H9 (cell line): ENCODE data around the gene CD300H. TPM values are rescaled to one million over a fixed set of nuclear protein-coding genes. Genes with fewer than 3 reads are reported as not detected.

ENCODE experiments used
- DNase-seq: peaks from one replicate; pipeline ENCODE4 v3.0.0-alpha.2; 2017
- H2AFZ ChIP-seq: one replicate; pipeline ENCODE4 v1.6.1; 2013; ENCODE audit warnings: mild to moderate bottlenecking, low read length, control low read depth, moderate library complexity
- H2AK5ac ChIP-seq: 2 replicates; pipeline ENCODE4 v1.6.1; 2013; ENCODE audit warnings: low read length, control low read depth, mixed read lengths; ENCODE audit not compliant: insufficient read length
- H2BK120ac ChIP-seq: one replicate; pipeline ENCODE4 v1.6.1; 2013; ENCODE audit warnings: low read depth, mild to moderate bottlenecking, low read length, control low read depth, inconsistent platforms; ENCODE audit not compliant: poor library complexity, severe bottlenecking
- H2BK12ac ChIP-seq: 2 replicates; pipeline ENCODE4 v1.6.1; 2013; ENCODE audit warnings: low read length, control low read depth, mixed read lengths, low read depth; ENCODE audit not compliant: insufficient read length
- H2BK15ac ChIP-seq: 2 replicates; pipeline ENCODE4 v1.6.1; 2013; ENCODE audit warnings: low read depth, low read length, control low read depth
- H2BK20ac ChIP-seq: one replicate; pipeline ENCODE4 v1.6.1; 2013; ENCODE audit warnings: low read depth, mild to moderate bottlenecking, low read length, control low read depth, inconsistent platforms; ENCODE audit not compliant: poor library complexity, severe bottlenecking
- H2BK5ac ChIP-seq: 2 replicates; pipeline ENCODE4 v1.6.1; 2013; ENCODE audit warnings: low read length, control low read depth, mixed read lengths; ENCODE audit not compliant: insufficient read length
- H3K14ac ChIP-seq: 2 replicates; pipeline ENCODE4 v1.6.1; 2013; ENCODE audit warnings: low read length, control low read depth; ENCODE audit not compliant: insufficient read depth
- H3K18ac ChIP-seq: 2 replicates; pipeline ENCODE4 v1.6.1; 2013; ENCODE audit warnings: low read depth, mild to moderate bottlenecking, mixed read lengths, low read length, control low read depth; ENCODE audit not compliant: insufficient read length
- H3K23ac ChIP-seq: 2 replicates; pipeline ENCODE4 v1.6.1; 2013; ENCODE audit warnings: low read length, control low read depth, mixed read lengths, low read depth; ENCODE audit not compliant: insufficient read length
- H3K23me2 ChIP-seq: 2 replicates; pipeline ENCODE4 v1.6.1; 2013; ENCODE audit warnings: low read depth, mild to moderate bottlenecking, mixed read lengths, low read length, control low read depth; ENCODE audit not compliant: insufficient read length, poor library complexity, severe bottlenecking
- H3K27ac ChIP-seq: 2 replicates; pipeline ENCODE4 v1.5.1; 2013; ENCODE audit warnings: low read length, control low read depth, mixed read lengths, low read depth; ENCODE audit not compliant: insufficient read length
- H3K27me3 ChIP-seq: 2 replicates; pipeline ENCODE4 v1.6.1; 2013; ENCODE audit warnings: low read length, control low read depth, inconsistent platforms; ENCODE audit not compliant: insufficient read depth
- H3K4ac ChIP-seq: 2 replicates; pipeline ENCODE4 v1.6.1; 2013; ENCODE audit warnings: low read depth, mild to moderate bottlenecking, control low read depth, inconsistent platforms, low read length, moderate library complexity
- H3K4me1 ChIP-seq: 2 replicates; pipeline ENCODE4 v1.6.1; 2013; ENCODE audit warnings: low read length, control low read depth, inconsistent platforms; ENCODE audit not compliant: insufficient read depth
- H3K4me2 ChIP-seq: 2 replicates; pipeline ENCODE4 v1.6.1; 2013; ENCODE audit warnings: low read length, control low read depth, mixed read lengths; ENCODE audit not compliant: insufficient read length, insufficient read depth
- H3K56ac ChIP-seq: 2 replicates; pipeline ENCODE4 v1.6.1; 2013; ENCODE audit warnings: low read depth, mild to moderate bottlenecking, mixed read lengths, low read length, control low read depth; ENCODE audit not compliant: insufficient read length
- H3K79me1 ChIP-seq: 2 replicates; pipeline ENCODE4 v1.6.1; 2013; ENCODE audit warnings: low read depth, mild to moderate bottlenecking, moderate library complexity, low read length, control low read depth, inconsistent platforms; ENCODE audit not compliant: insufficient read depth, poor library complexity, severe bottlenecking
- H3K79me2 ChIP-seq: 2 replicates; pipeline ENCODE4 v1.6.1; 2013; ENCODE audit warnings: low read length, control low read depth, inconsistent platforms; ENCODE audit not compliant: insufficient read depth
- H3K9ac ChIP-seq: 2 replicates; pipeline ENCODE4 v1.6.1; 2013; ENCODE audit warnings: low read length, control low read depth, mixed read lengths; ENCODE audit not compliant: insufficient read length; ENCODE audit errors: extremely low read depth
- H3K9me3 ChIP-seq: one replicate; pipeline ENCODE4 v1.6.1; 2013; ENCODE audit warnings: low read depth, low read length, inconsistent platforms; ENCODE audit not compliant: control insufficient read depth
- H3T11ph ChIP-seq: one replicate; pipeline ENCODE4 v1.6.1; 2013; ENCODE audit warnings: mild to moderate bottlenecking, low read length, control low read depth, inconsistent platforms
- H4K20me1 ChIP-seq: one replicate; pipeline ENCODE4 v1.6.1; 2013; ENCODE audit not compliant: control insufficient read depth, insufficient read length, insufficient read depth
- H4K5ac ChIP-seq: 2 replicates; pipeline ENCODE4 v1.6.1; 2013; ENCODE audit warnings: low read depth, mild to moderate bottlenecking, mixed read lengths, low read length, control low read depth; ENCODE audit not compliant: insufficient read length
- H4K8ac ChIP-seq: replicated peaks from 2 replicates; pipeline ENCODE4 v1.6.1; 2013; ENCODE audit warnings: low read length, control low read depth, mixed read lengths, low read depth; ENCODE audit not compliant: insufficient read length
- H4K91ac ChIP-seq: 2 replicates; pipeline ENCODE4 v1.6.1; 2013; ENCODE audit warnings: low read depth, mild to moderate bottlenecking, moderate library complexity, mixed read lengths, low read length, control low read depth; ENCODE audit not compliant: insufficient read length
- H3K27ac Mint-ChIP-seq, 3 experiments: 2 replicates in 2 of 3; 3 replicates in 1 of 3; pipeline ENCODE4 v1.8.0; 2020 to 2021; ENCODE audit warnings: mixed read lengths in 3 of 3, mild to moderate bottlenecking in 1 of 3, moderate library complexity in 1 of 3
- H3K27me3 Mint-ChIP-seq: 2 replicates; pipeline ENCODE4 v1.8.0; 2021; ENCODE audit warnings: low read depth, mild to moderate bottlenecking, moderate library complexity, mixed read lengths
- H3K36me3 Mint-ChIP-seq, 3 experiments: 2 replicates in 2 of 3; 3 replicates in 1 of 3; pipeline ENCODE4 v1.8.0; 2020 to 2021; ENCODE audit warnings: low read depth in 3 of 3, mixed read lengths in 3 of 3; ENCODE audit not compliant: insufficient read depth in 1 of 3
- H3K4me1 Mint-ChIP-seq, 2 experiments: 2 replicates each; pipeline ENCODE4 v1.8.0; 2020; ENCODE audit warnings: mixed read lengths in 2 of 2
- H3K4me3 Mint-ChIP-seq, 2 experiments: 2 replicates in 1 of 2; 3 replicates in 1 of 2; pipeline ENCODE4 v1.8.0; 2020 to 2021; ENCODE audit warnings: mild to moderate bottlenecking in 2 of 2, mixed read lengths in 2 of 2, moderate library complexity in 1 of 2
- H3K9me3 Mint-ChIP-seq, 2 experiments: 2 replicates in 1 of 2; 3 replicates in 1 of 2; pipeline ENCODE4 v1.8.0; 2020; ENCODE audit warnings: mild to moderate bottlenecking in 2 of 2, mixed read lengths in 2 of 2, moderate library complexity in 1 of 2
- CTCF ChIP-seq: fragments of 200-600 bp; sonication (generic); conservative IDR thresholded peaks from 3 replicates; pipeline ENCODE4 v1.8.0; 2021; ENCODE audit warnings: antibody characterized with exemption, mild to moderate bottlenecking
- WGBS: extraction: QIAGEN DNeasy Blood & Tissue Kit; methylation state at CpG from one replicate; pipeline ENCODE4 v1.1.7; 2013; ENCODE audit warnings: missing lambda C conversion rate, low lambda C conversion rate, mixed read lengths; ENCODE audit not compliant: insufficient read length; ENCODE audit errors: extremely low coverage; 5-methylcytosine and 5-hydroxymethylcytosine counted together
- total RNA-seq: library from RNA; stranded (reverse); gene quantifications from 2 replicates; pipeline ENCODE4 v1.2.1, GENCODE V29; 2021

The CD300H gene
- total RNA-seq, 1 experiment from 2014 or later: not detected

GRCh38 chr17:74599448-74599939, 32.2 kb upstream of the CD300H start:
- H3K4me2 ChIP-seq: no peak overlapping the region
- no peak overlapping the region for H3K4ac ChIP-seq
- no peak overlapping the region for H2BK15ac ChIP-seq
- no peaks in the 10 kb centered on the region for H3K27me3 ChIP-seq
- H3K9me3 Mint-ChIP-seq: no peaks in the 10 kb centered on the region; a peak in 1 of 5 replicates
- no peak overlapping the region for H2AK5ac ChIP-seq
- no peak overlapping the region for H3K9ac ChIP-seq
- no CpG with 5 or more reads among the region's 10 CpGs for WGBS
- no peak overlapping the region for H4K8ac ChIP-seq
- no peak overlapping the region for H2BK12ac ChIP-seq
- peaks cover 11 to 12% of the 10 kb centered on the region in 2 experiments for H3K4me1 Mint-ChIP-seq
- H4K91ac ChIP-seq: no peak overlapping the region
- no peak for DNase-seq
- no peaks in the 10 kb centered on the region for H3K9me3 ChIP-seq
- H3K36me3 Mint-ChIP-seq: no peaks in the 10 kb centered on the region
- H4K20me1 ChIP-seq: no peaks in the 10 kb centered on the region
- H2BK20ac ChIP-seq: no peak overlapping the region
- TF ChIP-seq CTCF: no peak
- no peak overlapping the region for H3K23ac ChIP-seq
- H3K4me3 Mint-ChIP-seq: no peak overlapping the region
- no peak overlapping the region for H3T11ph ChIP-seq
- H3K4me1 ChIP-seq: no peaks in the 10 kb centered on the region
- H2BK120ac ChIP-seq: no peak overlapping the region
- H2BK5ac ChIP-seq: no peak overlapping the region
- no peaks in the 10 kb centered on the region for H3K79me1 ChIP-seq
- no peak overlapping the region for H3K14ac ChIP-seq
- H3K56ac ChIP-seq: no peak overlapping the region
- no peak overlapping the region for H3K27ac ChIP-seq
- no peak overlapping the region for H3K27ac Mint-ChIP-seq
- H3K18ac ChIP-seq: no peak overlapping the region
- no peaks in the 10 kb centered on the region for H3K79me2 ChIP-seq
- H3K23me2 ChIP-seq: no peaks in the 10 kb centered on the region
- peaks cover 43% of the 10 kb centered on the region for H3K27me3 Mint-ChIP-seq
- H4K5ac ChIP-seq: no peak overlapping the region
- no peak overlapping the region for H2AFZ ChIP-seq
